Sigmoid colon (tissue), 7 donors: ENCODE data around the gene BPIFA2. TPM values are rescaled to one million over a fixed set of nuclear protein-coding genes. Genes with fewer than 3 reads are reported as not detected.

Source experiments
- DNase-seq: peaks from one replicate; pipeline ENCODE4 v3.0.0-alpha.2; 2019
- H3K27ac ChIP-seq, 4 donors: fragments of 200-600 bp; sonication (generic); one replicate each; pipeline ENCODE4 v1.5.1; 2016 to 2019; ENCODE audit warnings: mild to moderate bottlenecking in 1 of 4
- H3K27me3 ChIP-seq, 3 donors: fragments of 200-600 bp; sonication (generic); one replicate each; pipeline ENCODE4 v1.5.1; 2019; ENCODE audit warnings: mild to moderate bottlenecking in 1 of 3
- H3K36me3 ChIP-seq, 4 donors: fragments of 200-600 bp; sonication (generic); one replicate each; pipeline ENCODE4 v1.5.1; 2016 to 2019
- H3K4me1 ChIP-seq, 4 donors: fragments of 200-600 bp; sonication (generic); one replicate each; pipeline ENCODE4 v1.5.1; 2017 to 2019
- H3K4me3 ChIP-seq, 4 donors: fragments of 200-600 bp; sonication (generic); one replicate each; pipeline ENCODE4 v1.5.1; 2017 to 2019; ENCODE audit warnings: mild to moderate bottlenecking in 2 of 4, moderate library complexity in 1 of 4
- H3K9me3 ChIP-seq, 4 donors: fragments of 200-600 bp in 3 of 4; sonication (generic) in 3 of 4; one replicate each; pipeline versions ENCODE4 v1.5.1 to v1.6.1; 2013 to 2019
- CTCF ChIP-seq, 4 experiments: fragments of 450-650 bp in 3 of 4; fragments of 200-600 bp in 1 of 4; IDR thresholded peaks; one replicate each; pipeline ENCODE4 v1.5.1; 2016 to 2019; ENCODE audit warnings: antibody characterized with exemption in 4 of 4, mild to moderate bottlenecking in 3 of 4, moderate library complexity in 2 of 4
- EP300 ChIP-seq, 4 donors: sonication (generic); formaldehyde crosslinking; IDR thresholded peaks; one replicate each; pipeline ENCODE4 v1.6.1; 2017; ENCODE audit warnings: antibody characterized with exemption in 4 of 4
- POLR2A ChIP-seq, 2 donors: fragments of 450-650 bp; IDR thresholded peaks; one replicate each; pipeline ENCODE4 v1.6.1; 2016; ENCODE audit warnings: antibody characterized with exemption in 2 of 2, mild to moderate bottlenecking in 2 of 2, moderate library complexity in 2 of 2
- POLR2AphosphoS5 ChIP-seq, 4 donors: sonication (generic); formaldehyde crosslinking; IDR thresholded peaks; one replicate each; pipeline ENCODE4 v1.6.1; 2017; ENCODE audit warnings: antibody characterized with exemption in 4 of 4
- WGBS, 2 donors: extraction: QIAGEN DNeasy Blood & Tissue Kit; methylation state at CpG; one replicate each; pipeline ENCODE4 v1.1.7; 2013; 5-methylcytosine and 5-hydroxymethylcytosine counted together
- intact Hi-C: fragments of 100-400 bp; cut with DNase I; formaldehyde crosslinking; loops from one replicate; pipeline ENCODE4 v1.15.1; 2023
- polyA plus RNA-seq, 3 donors: library from polyadenylated mRNA; stranded (reverse); fragments of 200-250 nt; gene quantifications; one replicate each; pipeline ENCODE4 v1.2.3, GENCODE V29; 2013
- total RNA-seq, 4 donors: library from RNA; depleted of rRNA; stranded (reverse); fragments of >200 nt; gene quantifications; one replicate each; pipeline ENCODE4 v1.1.0, GENCODE V29; 2016
- donor health status: healthy with polysubstance abuse.
- donor health status: Bipolar disorder and iron deficiency.
- donor health status: healthy.

The BPIFA2 gene
- total and polyA plus RNA-seq, 7 donors, result 0.09 TPM; not detected in 6

- intact Hi-C loops, result loop anchor here (10.0 kb wide), 1 partner anchor 61 kb away; no protein-coding TSS in a partner anchor
- no peaks in the 10 kb centered on the region for H3K36me3 ChIP-seq
- no peak overlapping the region for H3K27ac ChIP-seq
- no peak for DNase-seq
- H3K4me3 ChIP-seq, result no peak overlapping the region
- no peaks in the 10 kb centered on the region for H3K4me1 ChIP-seq
- H3K9me3 ChIP-seq, result peaks cover 0 to 3% (median 0%) of the 10 kb centered on the region in 4 donors
- 76 to 80% methylated on average over 8 of the region's 8 CpGs for WGBS, 2 donors
- no peak for TF ChIP-seq POLR2AphosphoS5 (IDR thresholded peaks at IDR 0.05)
- no peak for TF ChIP-seq EP300 (IDR thresholded peaks at IDR 0.05)
- no peak for TF ChIP-seq POLR2A (IDR thresholded peaks at IDR 0.05)
- TF ChIP-seq CTCF (IDR thresholded peaks at IDR 0.05), result no peak
- peaks cover 0 to 6% (median 0%) of the 10 kb centered on the region in 3 donors for H3K27me3 ChIP-seq
Measured at GRCh38 chr20:33163856-33164762, 3.9 kb upstream of the BPIFA2 start.

GRCh38 chr20:33164763-33165095, 3.2 kb upstream of the BPIFA2 start:
- DNase-seq, result no peak
- intact Hi-C loops, result loop anchor here (10.0 kb wide), 1 partner anchor 60 kb away; no protein-coding TSS in a partner anchor
- H3K4me1 ChIP-seq, result no peaks in the 10 kb centered on the region
- no peak overlapping the region for H3K4me3 ChIP-seq
- no peaks in the 10 kb centered on the region for H3K36me3 ChIP-seq
- peaks cover 0 to 6% (median 0%) of the 10 kb centered on the region in 3 donors for H3K27me3 ChIP-seq
- H3K27ac ChIP-seq, result no peak overlapping the region
- H3K9me3 ChIP-seq, result peaks cover 0 to 4% (median 0%) of the 10 kb centered on the region in 4 donors
- TF ChIP-seq POLR2A (IDR thresholded peaks at IDR 0.05) (no peak), POLR2AphosphoS5 (IDR thresholded peaks at IDR 0.05) (no peak), CTCF (IDR thresholded peaks at IDR 0.05) (no peak), EP300 (IDR thresholded peaks at IDR 0.05) (no peak)
- 68 to 76% methylated on average over 6 of the region's 6 CpGs for WGBS, 2 donors

GRCh38 chr20:33165416-33166055, 2.4 kb upstream of the BPIFA2 start:
- DNase-seq, result no peak
- TF ChIP-seq POLR2A (IDR thresholded peaks at IDR 0.05) (no peak), CTCF (IDR thresholded peaks at IDR 0.05) (no peak), POLR2AphosphoS5 (IDR thresholded peaks at IDR 0.05) (no peak), EP300 (IDR thresholded peaks at IDR 0.05) (no peak)
- Histone ChIP-seq H3K36me3 (no peaks in the 10 kb centered on the region), H3K4me1 (no peaks in the 10 kb centered on the region), H3K9me3 (peaks cover 0 to 6% (median 1%) of the 10 kb centered on the region in 4 donors), H3K4me3 (no peak overlapping the region), H3K27ac (no peak overlapping the region), H3K27me3 (peaks cover 0 to 6% (median 0%) of the 10 kb centered on the region in 3 donors)
- 71 to 77% methylated on average over 8 of the region's 8 CpGs for WGBS, 2 donors
- intact Hi-C loops, result loop anchor here (10.0 kb wide), 1 partner anchor 59 kb away; no protein-coding TSS in a partner anchor

- no peak for DNase-seq
- H3K27me3 ChIP-seq, result peaks cover 0 to 6% (median 0%) of the 10 kb centered on the region in 3 donors
- intact Hi-C loops, result loop anchor here (10.0 kb wide), 1 partner anchor 58 kb away; no protein-coding TSS in a partner anchor
- no peaks in the 10 kb centered on the region for H3K36me3 ChIP-seq
- no peak overlapping the region for H3K4me3 ChIP-seq
- H3K27ac ChIP-seq, result no peak overlapping the region
- peaks cover 0 to 11% (median 2%) of the 10 kb centered on the region in 4 donors for H3K9me3 ChIP-seq
- no peaks in the 10 kb centered on the region for H3K4me1 ChIP-seq
- TF ChIP-seq CTCF (IDR thresholded peaks at IDR 0.05), result no peak
- no peak for TF ChIP-seq POLR2A (IDR thresholded peaks at IDR 0.05)
- TF ChIP-seq POLR2AphosphoS5 (IDR thresholded peaks at IDR 0.05), result no peak
- TF ChIP-seq EP300 (IDR thresholded peaks at IDR 0.05), result no peak
- WGBS, 2 donors, result 84 to 85% methylated on average over 8 of the region's 8 CpGs
Measured at GRCh38 chr20:33166533-33167113, 1.3 kb upstream of the BPIFA2 start.
